GM23338 (cell line): Measurements from ENCODE around the gene JRKL.

Experiments
- CREB1 ChIP-seq: fragments of 250-450 bp; sonication (Bioruptor Pico); IDR thresholded peaks from 2 replicates; pipeline ENCODE4 v1.5.0; 2020; ENCODE audit warnings: low read depth, mild to moderate bottlenecking, moderate library complexity
- EZH2 ChIP-seq: fragments of 200-600 bp; sonication (generic); IDR thresholded peaks from one replicate; pipeline ENCODE4 v1.8.0; 2017; ENCODE audit warnings: antibody characterized with exemption, mild to moderate bottlenecking, low read depth; ENCODE audit not compliant: unreplicated experiment
- EZH2phosphoT487 ChIP-seq: fragments of 200-600 bp; sonication (generic); IDR thresholded peaks from one replicate; pipeline ENCODE4 v1.8.1; 2018; ENCODE audit warnings: antibody characterized with exemption; ENCODE audit not compliant: unreplicated experiment
- NANOG ChIP-seq: IDR thresholded peaks from 2 replicates; pipeline ENCODE4 v1.6.1; 2016; ENCODE audit warnings: antibody characterized with exemption, borderline replicate concordance
- POLR2AphosphoS5 ChIP-seq: IDR thresholded peaks from 2 replicates; pipeline ENCODE4 v1.6.1; 2016; ENCODE audit warnings: antibody characterized with exemption, low read depth
- ZNF114 ChIP-seq: fragments of 250-450 bp; sonication (Bioruptor Pico); IDR thresholded peaks from 2 replicates; pipeline ENCODE4 v1.5.0; 2020; ENCODE audit warnings: mild to moderate bottlenecking, moderate library complexity
- TF ChIP-seq, protein P1 (sequence below), 2 experiments: fragments of 200-600 bp in 1 of 2; sonication (generic) in 1 of 2; conservative IDR thresholded peaks; 2 replicates each; pipeline versions ENCODE4 v1.5.1 to v1.6.1; 2016 to 2017; ENCODE audit warnings: antibody characterized with exemption in 2 of 2, low read depth in 2 of 2, mild to moderate bottlenecking in 2 of 2, moderate library complexity in 1 of 2
- TF ChIP-seq, protein P2 (sequence below): IDR thresholded peaks from one replicate; pipeline ENCODE4 v1.6.1; 2018; ENCODE audit warnings: antibody characterized with exemption; ENCODE audit not compliant: unreplicated experiment

DNA sequence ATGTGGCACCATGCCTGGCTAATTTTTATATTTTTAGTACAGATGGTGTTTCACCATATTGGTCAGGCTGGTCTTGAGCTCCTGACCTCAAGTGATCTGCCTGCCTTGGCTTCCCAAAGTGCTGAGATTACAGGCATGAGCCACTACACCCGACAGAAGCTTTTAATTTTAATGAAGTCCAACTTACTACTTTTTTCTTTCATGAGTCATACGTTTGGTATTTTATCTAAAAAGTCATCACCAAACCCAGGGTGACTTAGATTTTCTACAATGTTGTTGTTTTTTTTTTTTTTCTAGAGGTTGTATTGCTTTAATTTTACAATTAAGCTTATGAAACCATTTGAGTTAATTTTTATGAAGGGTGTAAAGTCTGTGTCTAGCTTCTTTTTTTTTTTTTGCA, 34.9 kb downstream of the JRKL start:
- TF ChIP-seq, protein P1, sequence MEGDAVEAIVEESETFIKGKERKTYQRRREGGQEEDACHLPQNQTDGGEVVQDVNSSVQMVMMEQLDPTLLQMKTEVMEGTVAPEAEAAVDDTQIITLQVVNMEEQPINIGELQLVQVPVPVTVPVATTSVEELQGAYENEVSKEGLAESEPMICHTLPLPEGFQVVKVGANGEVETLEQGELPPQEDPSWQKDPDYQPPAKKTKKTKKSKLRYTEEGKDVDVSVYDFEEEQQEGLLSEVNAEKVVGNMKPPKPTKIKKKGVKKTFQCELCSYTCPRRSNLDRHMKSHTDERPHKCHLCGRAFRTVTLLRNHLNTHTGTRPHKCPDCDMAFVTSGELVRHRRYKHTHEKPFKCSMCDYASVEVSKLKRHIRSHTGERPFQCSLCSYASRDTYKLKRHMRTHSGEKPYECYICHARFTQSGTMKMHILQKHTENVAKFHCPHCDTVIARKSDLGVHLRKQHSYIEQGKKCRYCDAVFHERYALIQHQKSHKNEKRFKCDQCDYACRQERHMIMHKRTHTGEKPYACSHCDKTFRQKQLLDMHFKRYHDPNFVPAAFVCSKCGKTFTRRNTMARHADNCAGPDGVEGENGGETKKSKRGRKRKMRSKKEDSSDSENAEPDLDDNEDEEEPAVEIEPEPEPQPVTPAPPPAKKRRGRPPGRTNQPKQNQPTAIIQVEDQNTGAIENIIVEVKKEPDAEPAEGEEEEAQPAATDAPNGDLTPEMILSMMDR (conservative IDR thresholded peaks at IDR 0.05; ENCODE audit: low read depth in 2 of 2), result no peak
- TF ChIP-seq ZNF114 (CRISPR knock-in tag), result no peak
- TF ChIP-seq, protein P2, sequence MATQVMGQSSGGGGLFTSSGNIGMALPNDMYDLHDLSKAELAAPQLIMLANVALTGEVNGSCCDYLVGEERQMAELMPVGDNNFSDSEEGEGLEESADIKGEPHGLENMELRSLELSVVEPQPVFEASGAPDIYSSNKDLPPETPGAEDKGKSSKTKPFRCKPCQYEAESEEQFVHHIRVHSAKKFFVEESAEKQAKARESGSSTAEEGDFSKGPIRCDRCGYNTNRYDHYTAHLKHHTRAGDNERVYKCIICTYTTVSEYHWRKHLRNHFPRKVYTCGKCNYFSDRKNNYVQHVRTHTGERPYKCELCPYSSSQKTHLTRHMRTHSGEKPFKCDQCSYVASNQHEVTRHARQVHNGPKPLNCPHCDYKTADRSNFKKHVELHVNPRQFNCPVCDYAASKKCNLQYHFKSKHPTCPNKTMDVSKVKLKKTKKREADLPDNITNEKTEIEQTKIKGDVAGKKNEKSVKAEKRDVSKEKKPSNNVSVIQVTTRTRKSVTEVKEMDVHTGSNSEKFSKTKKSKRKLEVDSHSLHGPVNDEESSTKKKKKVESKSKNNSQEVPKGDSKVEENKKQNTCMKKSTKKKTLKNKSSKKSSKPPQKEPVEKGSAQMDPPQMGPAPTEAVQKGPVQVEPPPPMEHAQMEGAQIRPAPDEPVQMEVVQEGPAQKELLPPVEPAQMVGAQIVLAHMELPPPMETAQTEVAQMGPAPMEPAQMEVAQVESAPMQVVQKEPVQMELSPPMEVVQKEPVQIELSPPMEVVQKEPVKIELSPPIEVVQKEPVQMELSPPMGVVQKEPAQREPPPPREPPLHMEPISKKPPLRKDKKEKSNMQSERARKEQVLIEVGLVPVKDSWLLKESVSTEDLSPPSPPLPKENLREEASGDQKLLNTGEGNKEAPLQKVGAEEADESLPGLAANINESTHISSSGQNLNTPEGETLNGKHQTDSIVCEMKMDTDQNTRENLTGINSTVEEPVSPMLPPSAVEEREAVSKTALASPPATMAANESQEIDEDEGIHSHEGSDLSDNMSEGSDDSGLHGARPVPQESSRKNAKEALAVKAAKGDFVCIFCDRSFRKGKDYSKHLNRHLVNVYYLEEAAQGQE, result no peak
- TF ChIP-seq EZH2phosphoT487, result no peak
- TF ChIP-seq EZH2, result no peak
- TF ChIP-seq POLR2AphosphoS5, result no peak
- TF ChIP-seq CREB1 (CRISPR knock-in tag), result no peak
- no peak for TF ChIP-seq NANOG
